Neutrophil (primary cell): ENCODE data around the gene TMEM17.

Experiments
- H3K27ac ChIP-seq: fragments of 200-600 bp; sonication (generic); 2 replicates; pipeline ENCODE4 v1.5.1; 2016; ENCODE audit warnings: mild to moderate bottlenecking, moderate library complexity
- H3K27me3 ChIP-seq: fragments of 200-600 bp; sonication (generic); 2 replicates; pipeline ENCODE4 v1.6.0; 2016; ENCODE audit warnings: mild to moderate bottlenecking
- H3K36me3 ChIP-seq: fragments of 200-600 bp; sonication (generic); 2 replicates; pipeline ENCODE4 v1.5.1; 2017
- H3K4me1 ChIP-seq, 2 experiments: fragments of 200-600 bp in 1 of 2; sonication (generic) in 1 of 2; 1 replicate in 1 of 2; 2 replicates in 1 of 2; pipeline versions ENCODE4 v1.5.1 to v1.6.1; 2013 to 2016; ENCODE audit warnings: low read depth in 1 of 2, low read length in 1 of 2, mild to moderate bottlenecking in 1 of 2, moderate library complexity in 1 of 2; ENCODE audit not compliant: control insufficient read depth in 1 of 2, insufficient read depth in 1 of 2
- H3K4me3 ChIP-seq, 2 experiments: fragments of 200-600 bp in 1 of 2; sonication (generic) in 1 of 2; 1 replicate in 1 of 2; 2 replicates in 1 of 2; pipeline ENCODE4 v1.5.1; 2013 to 2016; ENCODE audit warnings: low read depth in 1 of 2, low read length in 1 of 2, mild to moderate bottlenecking in 1 of 2, moderate library complexity in 1 of 2
- H3K9me3 ChIP-seq: fragments of 200-600 bp; sonication (generic); 2 replicates; pipeline ENCODE4 v1.5.1; 2016
- TF ChIP-seq, protein P1 (sequence below): fragments of 200-600 bp; sonication (generic); IDR thresholded peaks from 2 replicates; pipeline ENCODE4 v1.5.1; 2016; ENCODE audit warnings: antibody characterized with exemption

Gene TMEM17

DNA sequence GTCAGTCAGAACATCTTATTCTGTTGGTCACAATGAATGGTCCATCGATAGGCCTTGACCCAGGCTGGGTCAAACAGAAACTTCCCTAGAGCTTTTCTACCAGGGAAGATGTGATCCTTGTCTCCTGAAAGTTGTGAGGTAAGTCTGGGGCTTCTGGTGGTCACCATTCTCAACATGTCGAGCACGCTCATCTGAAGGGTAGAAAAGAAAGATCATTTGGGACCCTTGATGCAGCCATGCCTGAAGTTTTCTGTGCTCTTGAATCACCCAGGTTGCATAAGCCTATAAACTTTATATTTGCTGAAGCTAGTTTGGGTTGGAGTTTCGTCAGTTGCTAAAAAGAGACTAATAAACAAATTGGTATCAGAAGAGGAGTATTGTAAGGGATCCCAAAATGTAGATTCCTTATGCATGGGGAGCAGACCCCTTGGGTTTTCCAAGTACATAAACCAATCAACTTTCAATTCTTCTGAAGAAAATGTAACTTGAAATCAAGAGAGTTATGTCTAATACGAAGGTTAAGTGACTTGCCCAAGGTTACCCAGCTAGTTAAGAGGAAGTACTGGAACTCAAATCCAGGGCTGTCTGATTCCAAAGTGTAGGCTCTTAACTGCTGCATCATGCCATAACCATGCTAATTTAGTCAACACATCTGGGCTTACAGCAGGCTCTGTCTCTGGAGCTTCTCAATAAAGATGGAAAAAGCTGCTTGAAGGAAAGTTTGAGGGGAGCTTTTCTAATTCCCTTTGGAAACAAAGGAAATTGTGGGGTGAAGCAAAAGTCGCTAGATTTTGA is 23.2 kb downstream of the TMEM17 start:
- Histone ChIP-seq H3K27me3 (no peaks in the 10 kb centered on the region), H3K9me3 (no peaks in the 10 kb centered on the region), H3K36me3 (no peaks in the 10 kb centered on the region), H3K4me1 (peaks cover 6% of the 10 kb centered on the region in 2 experiments), H3K4me3 (no peak overlapping the region), H3K27ac (no peak overlapping the region)
- TF ChIP-seq, protein P1, sequence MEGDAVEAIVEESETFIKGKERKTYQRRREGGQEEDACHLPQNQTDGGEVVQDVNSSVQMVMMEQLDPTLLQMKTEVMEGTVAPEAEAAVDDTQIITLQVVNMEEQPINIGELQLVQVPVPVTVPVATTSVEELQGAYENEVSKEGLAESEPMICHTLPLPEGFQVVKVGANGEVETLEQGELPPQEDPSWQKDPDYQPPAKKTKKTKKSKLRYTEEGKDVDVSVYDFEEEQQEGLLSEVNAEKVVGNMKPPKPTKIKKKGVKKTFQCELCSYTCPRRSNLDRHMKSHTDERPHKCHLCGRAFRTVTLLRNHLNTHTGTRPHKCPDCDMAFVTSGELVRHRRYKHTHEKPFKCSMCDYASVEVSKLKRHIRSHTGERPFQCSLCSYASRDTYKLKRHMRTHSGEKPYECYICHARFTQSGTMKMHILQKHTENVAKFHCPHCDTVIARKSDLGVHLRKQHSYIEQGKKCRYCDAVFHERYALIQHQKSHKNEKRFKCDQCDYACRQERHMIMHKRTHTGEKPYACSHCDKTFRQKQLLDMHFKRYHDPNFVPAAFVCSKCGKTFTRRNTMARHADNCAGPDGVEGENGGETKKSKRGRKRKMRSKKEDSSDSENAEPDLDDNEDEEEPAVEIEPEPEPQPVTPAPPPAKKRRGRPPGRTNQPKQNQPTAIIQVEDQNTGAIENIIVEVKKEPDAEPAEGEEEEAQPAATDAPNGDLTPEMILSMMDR, result no peak

DNA sequence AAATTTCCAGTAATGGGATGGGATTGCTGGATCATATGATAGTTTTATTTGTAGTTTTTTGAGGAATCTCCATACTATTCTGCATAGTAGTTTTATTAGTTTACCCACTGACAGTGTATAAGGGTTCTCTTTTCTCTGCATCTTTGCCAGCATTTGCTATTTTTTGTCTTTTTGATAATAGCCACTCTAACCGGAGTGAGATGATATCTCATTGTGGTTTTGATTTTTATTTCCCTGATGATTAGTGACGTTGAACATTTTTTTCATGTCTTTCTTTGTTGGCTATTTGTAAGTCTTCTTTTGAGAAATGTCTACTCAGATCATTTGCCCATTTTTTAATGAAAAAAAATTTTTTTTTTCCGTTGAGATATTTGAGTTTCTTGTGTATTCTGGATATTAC is 26.1 kb downstream of the TMEM17 start:
- TF ChIP-seq, protein P1, result no peak
- Histone ChIP-seq H3K27ac (no peak overlapping the region), H3K9me3 (no peaks in the 10 kb centered on the region), H3K4me3 (no peak overlapping the region), H3K27me3 (peaks cover 7% of the 10 kb centered on the region), H3K4me1 (peaks cover 6 to 18% of the 10 kb centered on the region in 2 experiments), H3K36me3 (no peaks in the 10 kb centered on the region)

GRCh38 chr2:62478093-62478580 is 27.9 kb downstream of the TMEM17 start:
- Histone ChIP-seq H3K9me3 (no peaks in the 10 kb centered on the region), H3K27ac (no peak overlapping the region), H3K4me1 (peaks cover 6 to 24% of the 10 kb centered on the region in 2 experiments), H3K27me3 (peaks cover 7% of the 10 kb centered on the region), H3K36me3 (no peaks in the 10 kb centered on the region), H3K4me3 (no peak overlapping the region)
- TF ChIP-seq, protein P1, result no peak

- no peaks in the 10 kb centered on the region for H3K36me3 ChIP-seq
- H3K9me3 ChIP-seq, result no peaks in the 10 kb centered on the region
- H3K27me3 ChIP-seq, result peaks cover 7% of the 10 kb centered on the region
- no peak overlapping the region for H3K27ac ChIP-seq
- H3K4me1 ChIP-seq, result peaks cover 6 to 24% of the 10 kb centered on the region in 2 experiments
- TF ChIP-seq, protein P1, result no peak
- H3K4me3 ChIP-seq, result no peak overlapping the region
These were observed 28.4 kb downstream of the TMEM17 start for GRCh38 chr2:62477573-62477972.

DNA sequence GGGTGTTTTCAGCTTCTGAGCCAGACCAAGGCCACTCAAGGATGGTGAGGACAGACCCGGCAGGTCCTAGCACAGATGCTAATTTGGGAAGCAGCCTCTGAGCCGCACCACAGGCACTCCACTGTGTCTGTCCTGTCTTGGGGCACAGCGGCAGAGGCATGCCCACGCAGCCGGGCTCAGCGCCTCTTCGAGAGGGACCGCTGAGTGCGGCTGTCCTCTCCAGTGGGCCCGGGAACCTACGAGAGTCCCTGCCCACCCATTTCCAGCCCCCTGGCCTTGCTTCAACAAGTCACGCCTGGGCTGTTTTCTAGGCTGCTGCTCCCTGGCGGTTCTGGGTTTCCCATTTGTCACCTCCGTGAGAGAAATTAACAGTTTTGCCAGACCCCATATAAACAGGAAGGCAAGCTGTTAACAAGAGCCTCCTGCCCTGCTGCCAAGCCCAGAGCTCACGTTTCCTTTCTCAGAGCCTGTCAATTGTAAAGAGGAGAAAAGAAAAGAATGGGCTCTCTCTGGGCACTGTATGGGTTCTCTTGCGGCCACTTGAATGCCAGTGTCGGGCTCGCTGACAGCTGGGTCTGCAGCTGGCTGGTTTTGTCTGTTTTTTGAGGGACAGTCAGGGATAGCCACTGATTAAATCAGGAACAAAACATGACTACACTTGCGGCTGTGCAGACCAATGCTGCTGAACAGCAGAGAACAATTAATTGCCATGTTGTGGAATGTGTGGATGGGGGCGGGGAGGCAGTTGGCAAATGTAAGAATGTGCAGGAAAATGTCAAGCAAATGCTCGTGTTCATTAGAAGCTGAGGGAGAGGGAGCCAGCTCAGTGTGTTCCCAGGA is 30.6 kb downstream of the TMEM17 start:
- peaks cover 7% of the 10 kb centered on the region for H3K27me3 ChIP-seq
- H3K4me3 ChIP-seq, result no peak overlapping the region
- H3K4me1 ChIP-seq, result peaks cover 6 to 24% of the 10 kb centered on the region in 2 experiments
- H3K27ac ChIP-seq, result no peak overlapping the region
- no peaks in the 10 kb centered on the region for H3K9me3 ChIP-seq
- no peaks in the 10 kb centered on the region for H3K36me3 ChIP-seq
- TF ChIP-seq, protein P1, result no peak
